ENCODE results near the gene PPP2R2C. TPM values are rescaled to one million over a fixed set of nuclear protein-coding genes. Genes with fewer than 3 reads are reported as not detected.

Gene PPP2R2C
- total RNA-seq, 3 donors from 2014 or later, result 0.31 to 2.9 (median 0.41) TPM

DNA sequence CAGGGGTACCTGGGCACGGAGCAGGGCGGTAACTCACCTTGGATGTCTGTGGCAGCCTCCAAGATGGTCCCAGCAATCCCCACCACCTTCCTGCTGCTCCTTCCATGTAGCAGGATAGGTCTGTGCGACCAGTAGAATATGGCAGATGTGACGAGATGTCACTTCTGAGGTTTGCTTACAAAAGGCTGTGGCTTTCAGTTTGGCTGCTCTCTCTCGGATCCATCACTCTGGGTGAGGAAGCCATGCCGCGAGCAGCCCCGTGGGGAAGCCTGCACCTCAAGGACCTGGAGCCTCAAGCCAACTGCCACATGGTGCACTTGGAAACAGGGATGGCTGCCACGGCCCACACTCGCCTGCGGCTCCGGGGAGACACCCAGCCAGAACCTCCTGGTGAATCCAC is 165.2 kb downstream of the PPP2R2C start:
- TF ChIP-seq, protein P1, sequence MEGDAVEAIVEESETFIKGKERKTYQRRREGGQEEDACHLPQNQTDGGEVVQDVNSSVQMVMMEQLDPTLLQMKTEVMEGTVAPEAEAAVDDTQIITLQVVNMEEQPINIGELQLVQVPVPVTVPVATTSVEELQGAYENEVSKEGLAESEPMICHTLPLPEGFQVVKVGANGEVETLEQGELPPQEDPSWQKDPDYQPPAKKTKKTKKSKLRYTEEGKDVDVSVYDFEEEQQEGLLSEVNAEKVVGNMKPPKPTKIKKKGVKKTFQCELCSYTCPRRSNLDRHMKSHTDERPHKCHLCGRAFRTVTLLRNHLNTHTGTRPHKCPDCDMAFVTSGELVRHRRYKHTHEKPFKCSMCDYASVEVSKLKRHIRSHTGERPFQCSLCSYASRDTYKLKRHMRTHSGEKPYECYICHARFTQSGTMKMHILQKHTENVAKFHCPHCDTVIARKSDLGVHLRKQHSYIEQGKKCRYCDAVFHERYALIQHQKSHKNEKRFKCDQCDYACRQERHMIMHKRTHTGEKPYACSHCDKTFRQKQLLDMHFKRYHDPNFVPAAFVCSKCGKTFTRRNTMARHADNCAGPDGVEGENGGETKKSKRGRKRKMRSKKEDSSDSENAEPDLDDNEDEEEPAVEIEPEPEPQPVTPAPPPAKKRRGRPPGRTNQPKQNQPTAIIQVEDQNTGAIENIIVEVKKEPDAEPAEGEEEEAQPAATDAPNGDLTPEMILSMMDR (IDR thresholded peaks at IDR 0.05), result no peak
- Histone ChIP-seq H3K4me3 (no peak overlapping the region), H3K4me1 (ENCODE audit: low read depth) (peaks cover 2% of the 10 kb centered on the region), H3K9me3 (no peaks in the 10 kb centered on the region), H3K36me3 (ENCODE audit: low read depth) (no peaks in the 10 kb centered on the region)
- ATAC-seq (no peak), DNase-seq (no peak)
- intact Hi-C loops (cut with DNase I, micrococcal nuclease), result no loop called here

DNA sequence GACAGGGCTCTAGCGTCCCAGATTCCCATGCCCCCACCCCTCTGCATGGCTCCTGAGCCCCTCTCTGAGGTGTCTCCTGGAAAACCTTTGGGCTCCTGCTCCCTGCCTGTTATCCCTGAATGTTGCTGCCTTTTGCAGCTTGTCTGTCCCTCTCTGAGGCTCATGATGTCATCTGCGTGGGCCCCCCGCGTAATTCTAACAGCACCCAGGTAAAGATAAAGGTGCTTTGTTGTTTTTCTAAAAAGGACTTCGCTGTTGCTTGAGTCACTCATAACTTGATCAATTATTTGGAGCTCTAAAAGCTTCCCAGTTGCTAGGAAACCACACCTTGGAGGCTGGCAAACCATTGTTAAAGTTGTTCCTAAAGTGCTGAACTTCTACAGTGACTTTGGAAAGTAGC is 166.1 kb downstream of the PPP2R2C start:
- H3K9me3 ChIP-seq, result no peaks in the 10 kb centered on the region
- H3K4me3 ChIP-seq, result no peak overlapping the region
- H3K4me1 ChIP-seq (ENCODE audit: low read depth), result peaks cover 2% of the 10 kb centered on the region
- intact Hi-C loops (cut with DNase I, micrococcal nuclease), result no loop called here
- TF ChIP-seq, protein P1 (IDR thresholded peaks at IDR 0.05), result no peak
- no peaks in the 10 kb centered on the region for H3K36me3 ChIP-seq (ENCODE audit: low read depth)
- no peak for ATAC-seq
- no peak for DNase-seq

DNA sequence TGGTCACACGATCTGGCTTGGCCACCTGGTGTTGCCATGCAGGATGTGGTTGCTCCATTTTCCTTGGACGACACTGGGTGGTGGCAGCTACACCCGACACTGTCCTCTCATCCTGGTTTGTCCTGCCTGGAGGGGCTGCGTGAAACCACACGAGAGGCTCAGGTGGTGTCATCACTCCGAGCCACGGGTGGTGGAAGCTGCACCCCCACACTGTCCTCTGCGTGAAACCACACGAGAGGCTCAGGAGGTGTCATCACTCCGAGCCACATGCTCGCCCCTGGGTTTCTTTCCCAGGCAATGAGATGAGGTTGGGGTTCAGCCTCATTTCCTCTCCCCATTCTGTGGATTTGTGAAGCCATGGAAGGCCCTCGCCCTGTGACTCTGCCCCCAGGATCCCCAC is 168.5 kb downstream of the PPP2R2C start:
- no peak for ATAC-seq
- intact Hi-C loops (cut with DNase I, micrococcal nuclease), result no loop called here
- no peaks in the 10 kb centered on the region for H3K4me1 ChIP-seq (ENCODE audit: low read depth)
- no peaks in the 10 kb centered on the region for H3K36me3 ChIP-seq (ENCODE audit: low read depth)
- H3K9me3 ChIP-seq, result no peaks in the 10 kb centered on the region
- H3K4me3 ChIP-seq, result no peak overlapping the region
- DNase-seq, result no peak
- TF ChIP-seq, protein P1 (IDR thresholded peaks at IDR 0.05), result no peak

DNA sequence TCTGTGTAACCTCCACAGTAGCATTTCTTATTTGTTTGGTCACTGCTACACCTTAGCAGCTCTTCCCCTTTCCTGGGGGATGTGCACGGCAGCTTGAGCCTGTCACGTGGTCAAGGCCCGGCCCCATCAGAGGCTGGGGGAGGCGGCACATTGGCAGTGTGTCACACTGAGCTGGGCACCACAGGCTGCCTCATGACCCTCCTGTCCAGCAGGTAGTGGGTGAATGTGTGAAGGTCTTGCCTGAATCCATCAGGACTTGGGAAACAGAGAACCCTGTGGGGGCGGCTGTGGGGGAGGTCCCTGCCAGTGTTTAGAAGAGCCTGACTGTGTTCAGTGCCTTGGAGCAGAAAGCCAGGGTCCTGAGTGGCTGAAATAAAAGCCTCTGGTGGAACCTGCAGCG is 169.5 kb downstream of the PPP2R2C start:
- intact Hi-C loops (cut with DNase I, micrococcal nuclease), result no loop called here

DNA sequence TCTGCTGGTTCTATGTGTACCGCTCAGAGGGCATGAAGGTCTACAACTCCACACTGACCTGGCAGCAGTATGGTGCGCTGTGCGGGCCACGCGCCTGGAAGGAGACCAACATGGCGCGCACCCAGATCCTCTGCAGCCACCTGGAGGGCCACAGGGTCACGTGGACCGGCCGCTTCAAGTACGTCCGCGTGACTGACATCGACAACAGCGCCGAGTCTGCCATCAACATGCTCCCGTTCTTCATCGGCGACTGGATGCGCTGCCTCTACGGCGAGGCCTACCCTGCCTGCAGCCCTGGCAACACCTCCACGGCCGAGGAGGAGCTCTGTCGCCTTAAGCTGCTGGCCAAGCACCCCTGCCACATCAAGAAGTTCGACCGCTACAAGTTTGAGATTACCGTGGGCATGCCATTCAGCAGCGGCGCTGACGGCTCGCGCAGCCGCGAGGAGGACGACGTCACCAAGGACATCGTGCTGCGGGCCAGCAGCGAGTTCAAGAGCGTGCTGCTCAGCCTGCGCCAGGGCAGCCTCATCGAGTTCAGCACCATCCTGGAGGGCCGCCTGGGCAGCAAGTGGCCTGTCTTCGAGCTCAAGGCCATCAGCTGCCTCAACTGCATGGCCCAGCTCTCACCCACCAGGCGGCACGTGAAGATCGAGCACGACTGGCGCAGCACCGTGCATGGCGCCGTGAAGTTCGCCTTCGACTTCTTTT is 170.5 kb downstream of the PPP2R2C start:
- H3K4me3 ChIP-seq, result no peak overlapping the region
- TF ChIP-seq, protein P1 (IDR thresholded peaks at IDR 0.05), result no peak
- no peak for ATAC-seq
- DNase-seq, result peak in 1 of 3 donors; percentile 45
- intact Hi-C loops (cut with DNase I, micrococcal nuclease), result no loop called here
- no peaks in the 10 kb centered on the region for H3K9me3 ChIP-seq
- H3K4me1 ChIP-seq (ENCODE audit: low read depth), result no peaks in the 10 kb centered on the region
- H3K36me3 ChIP-seq (ENCODE audit: low read depth), result no peaks in the 10 kb centered on the region

More for the DNA sequence above, 169.5 kb downstream of the PPP2R2C start:
- DNase-seq, result no peak
- Histone ChIP-seq H3K4me1 (ENCODE audit: low read depth) (no peaks in the 10 kb centered on the region), H3K4me3 (no peak overlapping the region), H3K36me3 (ENCODE audit: low read depth) (no peaks in the 10 kb centered on the region), H3K9me3 (no peaks in the 10 kb centered on the region)
- TF ChIP-seq, protein P1 (IDR thresholded peaks at IDR 0.05), result no peak
- ATAC-seq, result no peak
